Measurements from ENCODE around the gene FKRP.
A peak's percentile ranks its signal among the peaks of the same experiment; 100 is the strongest.

FKRP gene

DNA sequence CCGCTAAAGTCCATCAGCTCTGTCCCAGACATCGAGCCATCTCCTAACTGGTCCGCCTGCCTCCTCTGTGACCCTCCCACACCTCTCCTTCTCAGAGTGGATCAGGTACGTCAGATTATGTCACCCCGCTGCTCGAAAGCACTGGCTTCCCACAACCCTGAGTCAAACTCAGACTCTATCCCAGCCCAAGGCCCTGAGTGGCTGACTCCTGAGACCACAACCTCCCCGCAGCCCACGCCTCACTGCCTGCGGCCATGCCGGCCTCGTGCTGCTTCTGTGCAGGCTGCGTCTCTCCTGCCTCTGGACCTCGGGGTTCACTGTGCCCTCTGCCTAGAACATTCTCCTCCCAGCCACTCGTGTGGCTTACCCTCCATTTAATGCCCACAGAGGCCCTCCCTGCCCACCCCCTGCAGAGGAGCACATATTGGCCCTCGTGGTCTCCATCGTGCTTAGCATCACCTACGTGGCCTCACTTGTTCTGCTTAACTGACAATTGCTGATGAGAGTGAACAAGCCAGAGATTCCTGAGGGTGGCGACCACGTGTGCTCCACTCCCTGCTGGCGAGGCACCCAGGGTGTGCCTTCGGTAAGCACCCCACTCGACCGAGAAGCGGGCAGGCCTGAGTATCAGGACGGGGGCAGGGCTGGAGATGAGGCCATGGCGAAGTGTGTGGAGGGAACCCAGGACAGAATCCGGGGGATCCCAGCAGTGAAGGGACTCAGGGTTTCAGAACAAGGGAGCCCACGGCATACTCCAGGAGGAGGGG lies 13.5 kb upstream of the FKRP start:
- no peak for DNase-seq

DNA sequence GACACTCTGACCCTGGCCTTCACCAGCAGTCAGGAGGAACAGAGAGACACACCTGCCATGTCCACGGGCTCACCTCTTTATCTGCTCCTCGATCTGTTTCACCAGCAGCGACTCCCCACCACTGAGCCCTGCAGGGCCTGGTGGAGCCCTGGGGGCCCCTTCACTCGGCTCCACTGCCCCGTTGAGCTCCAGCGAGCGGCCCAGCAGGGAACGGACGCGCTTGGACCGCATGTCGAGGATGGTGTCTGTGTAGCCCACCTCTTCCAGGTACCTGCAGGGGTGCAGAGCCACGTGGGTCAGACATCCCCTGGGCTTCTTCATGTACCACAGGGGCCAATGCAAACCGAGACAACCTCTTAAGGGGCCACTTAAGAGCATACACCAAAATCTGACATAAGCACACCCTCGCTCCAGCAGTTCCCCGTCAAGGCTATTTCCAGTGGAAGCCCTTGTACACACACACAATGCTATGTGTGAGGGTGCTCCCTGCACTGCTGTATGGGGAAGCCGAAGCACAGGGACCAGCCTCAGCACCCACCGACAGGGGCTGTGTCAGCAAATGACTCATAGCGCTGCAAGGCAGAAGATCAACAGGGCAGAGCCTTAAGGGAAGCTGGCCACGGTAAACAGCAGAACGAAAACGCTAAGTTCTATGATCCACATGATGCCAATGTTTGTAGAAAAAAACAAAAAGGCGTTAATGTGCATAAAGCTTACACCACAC lies 12.7 kb upstream of the FKRP start:
- DNase-seq = no peak

- no peak for DNase-seq
These were observed 12.1 kb upstream of the FKRP start for GRCh38 chr19:46733690-46734292.

- DNase-seq = no peak
These were observed 9.1 kb upstream of the FKRP start for GRCh38 chr19:46736531-46737297.

- no peak for DNase-seq
These were observed 8.6 kb upstream of the FKRP start for GRCh38 chr19:46737298-46737654.

DNA sequence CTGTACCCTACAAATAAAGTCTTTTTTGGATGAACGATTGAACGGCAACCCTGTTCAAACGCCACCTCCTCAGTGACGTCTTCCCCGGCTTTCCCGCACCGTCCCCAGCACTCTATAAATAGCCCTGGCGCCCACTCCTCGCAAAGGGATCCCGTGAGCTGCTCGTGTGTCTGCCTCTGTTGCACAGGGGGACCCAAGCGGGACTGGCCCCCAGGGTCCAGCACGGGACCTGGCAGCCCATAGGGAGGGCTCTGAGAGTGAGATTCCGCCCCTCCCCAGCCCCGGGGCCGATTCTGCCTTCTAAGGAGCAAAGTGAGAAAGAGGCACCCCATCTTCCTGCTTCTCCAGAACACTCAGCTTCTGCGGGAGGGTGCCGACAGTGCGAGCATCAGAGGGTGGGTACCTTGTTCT lies 8.1 kb upstream of the FKRP start:
- no peak for DNase-seq

DNA sequence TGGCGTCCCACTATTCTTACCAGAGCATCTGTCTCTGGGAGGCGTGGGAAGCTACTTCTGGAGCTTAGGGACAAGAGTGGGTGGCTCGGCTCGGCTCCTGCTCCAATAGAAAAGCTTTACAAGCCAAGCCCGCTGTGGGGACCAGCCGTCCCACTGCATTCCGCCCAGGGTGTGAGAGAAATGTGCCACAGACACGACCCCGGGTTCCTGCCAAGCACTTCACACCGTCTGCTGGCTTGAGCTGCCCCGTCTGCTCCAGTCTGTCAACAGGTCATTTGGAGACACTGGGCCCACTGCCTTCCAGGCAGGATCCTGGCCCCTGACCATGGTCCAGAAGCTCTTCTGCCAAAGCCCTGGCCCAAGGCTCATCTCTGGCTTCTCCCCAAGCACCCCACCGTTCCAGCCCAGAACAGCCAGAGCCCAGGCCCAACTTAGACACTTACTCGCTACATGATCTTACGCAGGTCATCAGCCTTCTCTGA lies 6.5 kb upstream of the FKRP start:
- DNase-seq = no peak

DNA sequence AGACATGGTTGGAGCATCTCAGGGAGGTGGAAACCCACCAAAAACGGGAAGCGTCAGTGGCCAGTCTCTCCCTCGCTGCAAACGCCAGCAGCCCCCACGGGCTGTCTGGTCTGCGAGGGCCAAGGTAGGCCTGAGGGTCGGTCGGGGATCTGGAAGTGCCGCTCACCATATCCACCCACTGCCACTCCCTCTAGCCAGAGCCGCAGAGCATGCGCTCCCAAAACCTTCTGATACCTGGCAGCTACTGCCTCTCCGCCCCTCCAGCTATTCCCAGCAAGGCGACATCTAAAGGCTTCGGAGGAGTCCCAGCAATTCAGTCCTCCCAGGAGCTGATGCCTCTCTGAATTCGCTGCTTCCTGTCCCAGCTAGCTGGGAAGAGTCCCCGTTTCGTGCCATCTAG lies 4.4 kb upstream of the FKRP start:
- DNase-seq = no peak

DNA sequence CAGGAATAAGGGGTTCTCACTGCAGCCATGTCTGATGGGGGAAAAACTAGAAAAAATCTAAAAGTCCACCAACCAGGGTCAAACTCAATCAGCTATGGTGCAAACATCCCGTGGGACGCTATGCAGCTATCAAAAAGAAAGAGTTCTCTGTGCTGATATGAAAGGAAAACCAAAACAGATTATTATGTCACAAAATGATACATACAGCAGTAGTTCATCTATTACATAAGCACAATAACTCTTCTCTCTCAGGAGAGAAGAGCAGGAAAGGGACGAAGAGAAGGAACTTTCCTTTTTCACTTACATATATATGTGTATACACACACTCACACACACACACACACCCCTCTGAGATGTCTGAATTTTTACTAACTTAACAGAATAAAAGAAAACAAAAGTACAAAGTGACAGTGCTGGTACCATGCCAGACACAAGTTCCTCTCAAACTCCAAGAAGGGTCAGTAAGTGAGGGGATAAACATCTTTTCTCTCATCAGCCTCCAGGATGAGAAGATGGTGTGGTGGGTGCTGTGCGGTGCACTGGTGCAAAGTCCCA lies 2.9 kb upstream of the FKRP start:
- no peak for DNase-seq

GRCh38 chr19:46744005-46744691 lies 1.7 kb upstream of the FKRP start:
- no peak for DNase-seq

- DNase-seq = no peak
These were observed 827 bp upstream of the FKRP start for GRCh38 chr19:46745030-46745429.

DNA sequence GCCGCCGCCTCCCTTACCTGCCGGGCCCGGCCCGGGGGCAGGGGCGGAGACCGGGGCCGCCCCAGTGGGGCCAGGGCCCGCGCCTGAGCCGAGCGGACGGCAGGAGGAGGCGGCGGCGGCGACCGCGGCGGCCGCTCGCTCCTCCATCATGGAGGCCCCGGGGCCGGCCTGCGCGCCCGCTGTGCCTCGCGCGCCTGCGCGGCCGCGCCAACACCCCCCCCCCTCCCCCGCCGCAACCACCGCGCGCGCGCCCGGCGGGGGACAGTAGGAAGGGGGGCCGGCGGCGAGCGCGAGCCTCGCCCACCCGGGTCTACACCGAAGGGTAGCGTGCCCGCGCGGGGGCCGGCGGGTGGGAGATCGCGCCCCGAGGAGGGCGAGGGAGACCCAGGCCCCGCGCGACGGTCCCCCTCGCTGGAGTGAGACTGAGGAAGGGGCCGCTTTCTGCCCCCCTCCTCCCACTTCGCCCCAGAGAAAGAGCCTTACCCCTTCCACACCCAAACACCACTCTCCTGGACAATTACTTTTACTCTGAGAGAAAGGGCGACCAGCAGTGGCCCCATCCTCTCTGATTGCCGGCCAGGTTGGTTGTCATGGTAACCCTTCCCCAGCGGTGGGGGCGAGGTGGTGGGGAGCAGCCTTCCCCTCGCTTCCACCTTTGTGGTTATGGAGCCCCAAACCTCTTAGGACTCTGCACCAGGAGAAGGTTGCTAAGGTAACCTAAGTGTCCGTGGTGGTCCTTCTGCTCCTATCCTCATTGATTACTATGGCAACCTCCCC lies 612 bp downstream of the FKRP start, which contains the start of gene STRN4:
STRN4 (minus strand) TSS at position 170 of the 777 bp plus-strand sequence; CDS start at position 150, 20 bp downstream.
- DNase-seq = no peak

DNA sequence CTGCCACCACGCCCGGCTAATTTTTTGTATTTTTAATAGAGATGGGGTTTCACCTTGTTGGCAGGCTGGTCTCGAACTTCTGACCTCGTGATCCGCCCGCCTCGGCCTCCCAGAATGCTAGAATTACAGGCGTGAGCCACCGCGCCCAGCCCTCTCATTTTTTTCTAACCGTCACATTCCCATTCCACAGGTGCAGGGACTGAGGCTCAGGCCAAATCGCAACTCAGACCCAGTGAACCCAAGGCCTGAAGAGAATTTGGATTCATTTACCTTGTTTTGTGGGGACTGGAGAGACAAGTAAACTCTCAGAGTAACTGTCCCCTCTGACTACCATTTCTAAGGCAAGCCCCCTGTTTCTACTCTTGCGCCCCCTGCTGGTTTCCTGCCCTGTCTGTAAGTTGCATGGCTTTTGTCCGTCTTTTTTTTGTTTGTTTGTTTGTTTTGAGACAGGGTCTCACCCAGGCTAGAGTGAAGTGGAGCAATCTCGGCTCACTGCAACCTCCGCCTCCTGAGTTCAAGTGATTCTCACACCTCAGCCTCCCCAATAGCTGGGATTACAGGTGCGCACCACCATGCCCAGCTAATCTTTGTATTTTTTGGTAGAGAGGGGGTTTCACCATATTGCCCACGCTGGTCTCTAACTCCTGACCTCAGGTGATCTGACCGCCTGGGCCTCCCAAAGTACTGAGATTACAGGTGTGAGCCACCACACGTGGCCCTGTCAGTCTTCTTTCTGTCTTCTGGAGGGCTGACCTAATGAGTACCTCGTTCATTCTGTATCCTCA lies 2.7 kb downstream of the FKRP start:
- DNase-seq = no peak

GRCh38 chr19:46753420-46754155 lies 7.7 kb downstream of the FKRP start:
- peak; percentile 14 for DNase-seq

DNA sequence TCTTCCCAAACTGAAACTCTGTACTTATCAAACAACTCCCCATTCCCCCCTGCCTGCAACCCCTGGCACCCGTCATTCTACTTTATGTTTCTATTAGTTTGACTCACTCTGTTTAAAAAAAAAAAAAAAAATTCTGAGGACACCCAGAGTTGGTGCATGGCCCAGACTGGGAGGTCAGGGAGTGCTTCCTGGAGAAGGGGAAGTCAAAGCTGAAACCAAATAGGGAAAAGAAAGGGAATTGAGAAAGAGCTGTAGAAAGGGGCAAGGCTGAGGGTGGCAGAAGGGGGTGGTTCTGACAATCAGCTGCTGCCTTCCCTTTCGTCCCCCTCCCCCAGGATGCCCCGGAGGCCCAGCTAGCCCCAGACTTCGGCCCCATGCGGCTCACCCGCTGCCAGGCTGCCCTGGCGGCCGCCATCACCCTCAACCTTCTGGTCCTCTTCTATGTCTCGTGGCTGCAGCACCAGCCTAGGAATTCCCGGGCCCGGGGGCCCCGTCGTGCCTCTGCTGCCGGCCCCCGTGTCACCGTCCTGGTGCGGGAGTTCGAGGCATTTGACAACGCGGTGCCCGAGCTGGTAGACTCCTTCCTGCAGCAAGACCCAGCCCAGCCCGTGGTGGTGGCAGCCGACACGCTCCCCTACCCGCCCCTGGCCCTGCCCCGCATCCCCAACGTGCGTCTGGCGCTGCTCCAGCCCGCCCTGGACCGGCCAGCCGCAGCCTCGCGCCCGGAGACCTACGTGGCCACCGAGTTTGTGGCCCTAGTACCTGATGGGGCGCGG lies 9.4 kb downstream of the FKRP start:
- DNase-seq = no peak

DNA sequence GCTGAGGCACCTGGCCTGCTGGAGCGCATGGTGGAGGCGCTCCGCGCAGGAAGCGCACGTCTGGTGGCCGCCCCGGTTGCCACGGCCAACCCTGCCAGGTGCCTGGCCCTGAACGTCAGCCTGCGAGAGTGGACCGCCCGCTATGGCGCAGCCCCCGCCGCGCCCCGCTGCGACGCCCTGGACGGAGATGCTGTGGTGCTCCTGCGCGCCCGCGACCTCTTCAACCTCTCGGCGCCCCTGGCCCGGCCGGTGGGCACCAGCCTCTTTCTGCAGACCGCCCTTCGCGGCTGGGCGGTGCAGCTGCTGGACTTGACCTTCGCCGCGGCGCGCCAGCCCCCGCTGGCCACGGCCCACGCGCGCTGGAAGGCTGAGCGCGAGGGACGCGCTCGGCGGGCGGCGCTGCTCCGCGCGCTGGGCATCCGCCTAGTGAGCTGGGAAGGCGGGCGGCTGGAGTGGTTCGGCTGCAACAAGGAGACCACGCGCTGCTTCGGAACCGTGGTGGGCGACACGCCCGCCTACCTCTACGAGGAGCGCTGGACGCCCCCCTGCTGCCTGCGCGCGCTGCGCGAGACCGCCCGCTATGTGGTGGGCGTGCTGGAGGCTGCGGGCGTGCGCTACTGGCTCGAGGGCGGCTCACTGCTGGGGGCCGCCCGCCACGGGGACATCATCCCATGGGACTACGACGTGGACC lies 10.1 kb downstream of the FKRP start:
- no peak for DNase-seq

DNA sequence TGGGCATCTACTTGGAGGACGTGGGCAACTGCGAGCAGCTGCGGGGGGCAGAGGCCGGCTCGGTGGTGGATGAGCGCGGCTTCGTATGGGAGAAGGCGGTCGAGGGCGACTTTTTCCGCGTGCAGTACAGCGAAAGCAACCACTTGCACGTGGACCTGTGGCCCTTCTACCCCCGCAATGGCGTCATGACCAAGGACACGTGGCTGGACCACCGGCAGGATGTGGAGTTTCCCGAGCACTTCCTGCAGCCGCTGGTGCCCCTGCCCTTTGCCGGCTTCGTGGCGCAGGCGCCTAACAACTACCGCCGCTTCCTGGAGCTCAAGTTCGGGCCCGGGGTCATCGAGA lies 10.7 kb downstream of the FKRP start:
- no peak for DNase-seq

DNA sequence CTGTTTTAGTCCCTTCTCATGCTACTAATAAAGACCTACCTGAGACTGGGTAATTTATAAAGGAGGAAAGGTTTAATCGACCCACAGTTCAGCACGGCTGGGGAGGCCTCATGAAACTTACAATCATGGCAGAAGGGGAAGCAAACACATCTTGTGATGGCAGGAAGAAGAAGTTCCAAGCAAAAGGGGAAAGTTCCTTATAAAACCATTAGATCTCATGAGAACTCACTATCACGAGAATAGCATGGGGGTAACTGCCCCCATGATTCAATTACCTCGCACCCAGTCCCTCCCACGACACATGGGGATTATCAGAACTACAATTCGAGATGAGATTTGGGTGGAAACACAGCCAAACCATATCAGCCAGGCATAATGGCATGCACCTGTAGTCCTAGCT lies 13.3 kb downstream of the FKRP start:
- no peak for DNase-seq
